Frontal cortex (tissue), 4 donors: ENCODE data around the gene ACVR2B. TPM values are rescaled to one million over a fixed set of nuclear protein-coding genes. Genes with fewer than 3 reads are reported as not detected.

Experiments
- DNase-seq, 2 donors: peaks; one replicate each; pipeline ENCODE4 v3.0.0; 2012; ENCODE audit warnings: low spot score in 2 of 2
- FAIRE-seq: peaks from 2 replicates; lab custom pipeline; 2012; peaks lifted over from hg19 to GRCh38; lab: Jason Lieb, UNC
- total RNA-seq: library from RNA; depleted of rRNA; stranded (reverse); fragments of >200 nt; gene quantifications from one replicate; pipeline ENCODE4 v1.2.3, GENCODE V29; 2014
- donor health status: control.
- donor health status: control.
- donor health status: control.

Gene ACVR2B
- total RNA-seq, 1 donor from 2014 or later = 44.0 TPM

- FAIRE-seq (no peak), DNase-seq (no peak)
These were observed 3.7 kb downstream of the ACVR2B start for GRCh38 chr3:38457111-38458003.

- FAIRE-seq (no peak), DNase-seq (peak in 1 of 2 donors; percentile 60)
These were observed 5.3 kb downstream of the ACVR2B start for GRCh38 chr3:38458796-38459498.

- DNase-seq (no peak), FAIRE-seq (no peak)
These were observed 5.9 kb downstream of the ACVR2B start for GRCh38 chr3:38459499-38460048.

GRCh38 chr3:38460377-38461270 lies 6.9 kb downstream of the ACVR2B start:
- DNase-seq (no peak), FAIRE-seq (no peak)

GRCh38 chr3:38465588-38466154 lies 12.0 kb downstream of the ACVR2B start:
- FAIRE-seq = no peak
- DNase-seq = no peak

GRCh38 chr3:38468765-38469164 lies 15.1 kb downstream of the ACVR2B start:
- DNase-seq = no peak
- no peak for FAIRE-seq

GRCh38 chr3:38469852-38470251 lies 16.2 kb downstream of the ACVR2B start:
- DNase-seq (no peak), FAIRE-seq (no peak)

GRCh38 chr3:38471260-38471857 lies 17.7 kb downstream of the ACVR2B start:
- DNase-seq (no peak), FAIRE-seq (no peak)

GRCh38 chr3:38472342-38472741 lies 18.7 kb downstream of the ACVR2B start:
- no peak for DNase-seq

GRCh38 chr3:38473229-38473628 lies 19.5 kb downstream of the ACVR2B start:
- DNase-seq (no peak), FAIRE-seq (no peak)

More at GRCh38 chr3:38472342-38472741, 18.7 kb downstream of the ACVR2B start:
- no peak for FAIRE-seq

GRCh38 chr3:38474928-38475605 lies 21.4 kb downstream of the ACVR2B start:
- FAIRE-seq = no peak
- no peak for DNase-seq

- FAIRE-seq = no peak
- no peak for DNase-seq
These were observed 22.0 kb downstream of the ACVR2B start for GRCh38 chr3:38475716-38476115.

- FAIRE-seq = no peak
- DNase-seq = no peak
These were observed 22.6 kb downstream of the ACVR2B start for GRCh38 chr3:38476157-38476756.

- FAIRE-seq = no peak
- no peak for DNase-seq
These were observed 23.5 kb downstream of the ACVR2B start for GRCh38 chr3:38477057-38477820.

GRCh38 chr3:38477839-38478450 lies 24.3 kb downstream of the ACVR2B start:
- FAIRE-seq = no peak
- no peak for DNase-seq

- FAIRE-seq (no peak), DNase-seq (no peak)
These were observed 25.2 kb downstream of the ACVR2B start for GRCh38 chr3:38478901-38479300.
